WTC11 (cell line): Measurements from ENCODE around the gene RHOBTB3. TPM values are rescaled to one million over a fixed set of nuclear protein-coding genes. Genes with fewer than 3 reads are reported as not detected.

ENCODE experiments used
- ATAC-seq: fragments of 200-7000 bp; cut with Tn5 transposase; 2 replicates; pipeline ENCODE4 v1.10.0; 2021; ENCODE audit warnings: mild to moderate bottlenecking, moderate library complexity
- CTCF ChIA-PET: fragments of 300-600 bp; sonication (Branson Sonifier 250); formaldehyde crosslinking; loops from one replicate; lab custom pipeline; 2021; ENCODE audit warnings: antibody characterized with exemption; lab: Charles Lee
- POLR2A ChIA-PET: fragments of 350-600 bp; sonication (Branson Sonifier 250); formaldehyde crosslinking; loops from one replicate; lab custom pipeline; 2021; ENCODE audit warnings: antibody characterized with exemption; lab: Charles Lee
- DNase-seq: peaks from one replicate; pipeline ENCODE4 v3.0.0; 2021; ENCODE audit warnings: low spot score
- H3K27ac Mint-ChIP-seq: 2 replicates; pipeline ENCODE4 v1.8.0; 2021; ENCODE audit warnings: mixed read lengths
- H3K27me3 Mint-ChIP-seq: 2 replicates; pipeline ENCODE4 v1.8.0; 2021; ENCODE audit warnings: low read depth, mild to moderate bottlenecking, moderate library complexity, mixed read lengths
- H3K36me3 Mint-ChIP-seq: 2 replicates; pipeline ENCODE4 v1.8.0; 2021; ENCODE audit warnings: mixed read lengths
- H3K4me1 Mint-ChIP-seq: 2 replicates; pipeline ENCODE4 v1.8.0; 2022; ENCODE audit warnings: mixed read lengths
- H3K4me3 Mint-ChIP-seq: 2 replicates; pipeline ENCODE4 v1.8.0; 2021; ENCODE audit warnings: mild to moderate bottlenecking, moderate library complexity, mixed read lengths
- H3K9me3 Mint-ChIP-seq: 2 replicates; pipeline ENCODE4 v1.8.0; 2021; ENCODE audit warnings: mixed read lengths
- AR ChIP-seq: fragments of 250-450 bp; sonication (Bioruptor Pico); IDR thresholded peaks from 2 replicates; pipeline ENCODE4 v1.9.0; 2021; ENCODE audit warnings: mild to moderate bottlenecking
- ATF1 ChIP-seq: sonication (generic); formaldehyde crosslinking; IDR thresholded peaks from 2 replicates; pipeline ENCODE4 v1.8.1; 2023; ENCODE audit warnings: mild to moderate bottlenecking, moderate library complexity, missing genetic modification reagents
- CBFB ChIP-seq: sonication (generic); formaldehyde crosslinking; IDR thresholded peaks from 2 replicates; pipeline ENCODE4 v1.8.1; 2022; ENCODE audit warnings: mild to moderate bottlenecking, low read depth, missing genetic modification reagents
- CREB1 ChIP-seq: sonication (generic); formaldehyde crosslinking; IDR thresholded peaks from 2 replicates; pipeline ENCODE4 v1.8.0; 2023; ENCODE audit warnings: mild to moderate bottlenecking, missing genetic modification reagents
- E2F4 ChIP-seq: sonication (generic); formaldehyde crosslinking; IDR thresholded peaks from 2 replicates; pipeline ENCODE4 v1.8.1; 2022; ENCODE audit warnings: low read depth, mild to moderate bottlenecking, moderate library complexity, missing genetic modification reagents, borderline replicate concordance
- EMX1 ChIP-seq: fragments of 250-450 bp; sonication (Bioruptor Pico); IDR thresholded peaks from 2 replicates; pipeline ENCODE4 v1.8.0; 2021; ENCODE audit warnings: mild to moderate bottlenecking
- GABPB1 ChIP-seq: sonication (generic); formaldehyde crosslinking; IDR thresholded peaks from 2 replicates; pipeline ENCODE4 v1.8.1; 2023; ENCODE audit warnings: mild to moderate bottlenecking, missing genetic modification reagents
- HMGA2 ChIP-seq: fragments of 250-450 bp; sonication (Bioruptor Pico); IDR thresholded peaks from 2 replicates; pipeline ENCODE4 v1.4.0; 2021; ENCODE audit warnings: mild to moderate bottlenecking, moderate library complexity
- JAZF1 ChIP-seq: fragments of 250-450 bp; sonication (Bioruptor Pico); IDR thresholded peaks from 2 replicates; pipeline ENCODE4 v1.9.0; 2021; ENCODE audit warnings: moderate library complexity, mild to moderate bottlenecking, inconsistent platforms
- JUN ChIP-seq: sonication (generic); formaldehyde crosslinking; IDR thresholded peaks from 2 replicates; pipeline ENCODE4 v1.8.0; 2023; ENCODE audit warnings: mild to moderate bottlenecking, missing genetic modification reagents
- NFYB ChIP-seq: sonication (generic); formaldehyde crosslinking; conservative IDR thresholded peaks from 2 replicates; pipeline ENCODE4 v1.8.0; 2022; ENCODE audit warnings: low read depth, missing genetic modification reagents
- NR2C2 ChIP-seq: sonication (generic); formaldehyde crosslinking; IDR thresholded peaks from 2 replicates; pipeline ENCODE4 v1.8.0; 2022; ENCODE audit warnings: mild to moderate bottlenecking, missing genetic modification reagents
- PREB ChIP-seq: sonication (generic); formaldehyde crosslinking; IDR thresholded peaks from 2 replicates; pipeline ENCODE4 v1.8.1; 2022; ENCODE audit warnings: mild to moderate bottlenecking, missing genetic modification reagents, moderate library complexity, borderline replicate concordance
- RORB ChIP-seq: fragments of 250-450 bp; sonication (Bioruptor Pico); IDR thresholded peaks from 2 replicates; pipeline ENCODE4 v1.9.0; 2021; ENCODE audit warnings: mild to moderate bottlenecking
- TP53 ChIP-seq: sonication (generic); formaldehyde crosslinking; IDR thresholded peaks from 2 replicates; pipeline ENCODE4 v1.8.1; 2023; ENCODE audit warnings: mild to moderate bottlenecking, missing genetic modification reagents
- ZBTB43 ChIP-seq: sonication (generic); formaldehyde crosslinking; IDR thresholded peaks from 2 replicates; pipeline ENCODE4 v1.8.1; 2023; ENCODE audit warnings: mild to moderate bottlenecking, missing genetic modification reagents
- ZNF263 ChIP-seq: sonication (generic); formaldehyde crosslinking; IDR thresholded peaks from 2 replicates; pipeline ENCODE4 v1.8.1; 2022; ENCODE audit warnings: low read depth, mild to moderate bottlenecking, moderate library complexity, missing genetic modification reagents
- ZNF317 ChIP-seq: sonication (generic); formaldehyde crosslinking; IDR thresholded peaks from 2 replicates; pipeline ENCODE4 v1.8.1; 2023; ENCODE audit warnings: low read depth, mild to moderate bottlenecking, moderate library complexity, missing genetic modification reagents, borderline replicate concordance
- ZSCAN18 ChIP-seq: fragments of 250-450 bp; sonication (Bioruptor Pico); IDR thresholded peaks from 2 replicates; pipeline ENCODE4 v2.1.2; 2022; ENCODE audit warnings: mild to moderate bottlenecking, moderate library complexity
- total RNA-seq: library from RNA; stranded (reverse); gene quantifications from 3 replicates; pipeline ENCODE4 v1.2.3, GENCODE V29; 2021
- TF ChIP-seq, protein P1 (sequence below): fragments of 200-600 bp; IDR thresholded peaks from 2 replicates; pipeline ENCODE4 v1.8.0; 2022; ENCODE audit warnings: antibody characterized with exemption

The RHOBTB3 gene
- total RNA-seq, 1 experiment from 2014 or later = 13.8 TPM

DNA sequence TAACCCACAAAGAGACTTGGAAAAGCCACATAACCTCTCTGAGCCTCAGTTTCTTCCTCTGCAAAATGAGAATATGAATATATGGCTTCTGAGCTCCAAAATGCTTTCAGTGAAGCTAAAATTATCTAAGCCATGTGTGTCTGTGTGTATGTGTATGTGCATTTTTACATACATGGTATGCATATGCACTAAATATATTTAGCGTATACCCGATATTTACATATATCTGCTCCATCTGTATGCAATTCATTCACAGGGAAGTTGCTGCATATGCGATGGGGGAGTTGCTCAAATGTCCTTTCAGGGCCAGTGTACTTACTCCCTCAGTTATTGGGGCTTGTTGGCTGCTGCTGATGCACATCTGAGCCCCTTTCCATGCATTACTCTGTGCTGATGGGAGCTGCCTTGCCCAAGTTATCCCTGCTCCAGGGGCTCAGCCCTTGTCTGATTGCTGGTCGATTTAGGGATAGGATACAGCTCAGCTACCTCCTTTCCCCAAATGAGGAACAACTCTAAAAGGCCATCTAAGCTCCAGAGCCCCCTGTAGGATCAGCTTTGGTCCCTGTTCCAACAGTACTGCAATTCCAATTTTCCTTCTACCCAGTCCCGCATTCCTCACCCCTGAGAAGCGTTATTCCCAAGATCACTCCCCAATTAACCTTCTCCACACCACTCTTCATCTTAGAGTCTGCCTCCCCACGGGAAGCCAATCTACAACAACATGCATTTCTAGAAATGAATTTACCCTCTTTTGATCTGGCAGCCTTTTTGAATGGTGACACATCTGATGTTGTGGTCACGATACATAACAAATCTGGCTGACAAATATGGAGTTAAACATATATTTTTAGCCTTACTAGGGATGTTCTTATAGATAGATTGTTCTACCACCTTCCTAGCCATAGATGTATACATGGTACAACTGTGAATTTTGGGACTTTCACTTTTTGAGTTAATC lies 15.9 kb downstream of the RHOBTB3 start (continued):
- TF ChIP-seq ZBTB43 = no peak
- no peak for TF ChIP-seq NR2C2
- TF ChIP-seq AR (CRISPR knock-in tag) = no peak
- no peak for TF ChIP-seq JUN (CRISPR knock-in tag)
- no peak for TF ChIP-seq NFYB (CRISPR knock-in tag)
- no peak for TF ChIP-seq EMX1 (CRISPR knock-in tag)
- TF ChIP-seq, all 79 proteins: peak for 0

DNA sequence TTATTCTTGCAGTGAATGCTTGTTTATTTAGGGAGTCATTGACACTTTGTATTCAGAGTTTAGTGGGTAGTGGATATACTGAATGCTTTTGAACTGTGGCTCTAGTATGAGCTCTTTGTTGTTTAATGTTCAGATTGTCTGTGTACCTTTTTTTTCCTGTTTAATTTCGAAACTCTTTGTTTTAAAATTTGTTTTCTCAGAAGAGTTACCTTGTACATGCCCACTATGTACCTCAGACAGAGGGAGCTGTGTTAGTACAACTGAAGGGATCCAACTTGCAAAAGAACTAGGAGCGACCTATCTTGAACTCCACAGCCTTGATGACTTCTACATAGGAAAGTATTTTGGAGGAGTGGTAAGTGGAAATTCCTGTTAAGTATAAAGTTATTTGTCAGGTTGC lies 17.0 kb downstream of the RHOBTB3 start:
- Mint-ChIP-seq H3K4me3 (no peak overlapping the region), H3K36me3 (peaks cover 7% of the 10 kb centered on the region; the same call in 1 of the 2 replicates), H3K9me3 (no peaks in the 10 kb centered on the region), H3K27ac (no peak overlapping the region), H3K27me3 (no peaks in the 10 kb centered on the region), H3K4me1 (no peaks in the 10 kb centered on the region)
- TF ChIP-seq ZNF317 (CRISPR knock-in tag) = no peak
- TF ChIP-seq ZSCAN18 (CRISPR knock-in tag) = no peak
- no peak for TF ChIP-seq PREB (CRISPR knock-in tag)
- no peak for TF ChIP-seq GABPB1 (CRISPR knock-in tag)
- TF ChIP-seq CREB1 = no peak
- no peak for ATAC-seq
- POLR2A ChIA-PET = no interaction called here
- DNase-seq = no peak
- CTCF ChIA-PET = interaction anchor here (1.0 kb wide), 1 partner anchor 101 kb away, joined by 3 read pairs; the partner anchor contains the start of gene RFESD

DNA sequence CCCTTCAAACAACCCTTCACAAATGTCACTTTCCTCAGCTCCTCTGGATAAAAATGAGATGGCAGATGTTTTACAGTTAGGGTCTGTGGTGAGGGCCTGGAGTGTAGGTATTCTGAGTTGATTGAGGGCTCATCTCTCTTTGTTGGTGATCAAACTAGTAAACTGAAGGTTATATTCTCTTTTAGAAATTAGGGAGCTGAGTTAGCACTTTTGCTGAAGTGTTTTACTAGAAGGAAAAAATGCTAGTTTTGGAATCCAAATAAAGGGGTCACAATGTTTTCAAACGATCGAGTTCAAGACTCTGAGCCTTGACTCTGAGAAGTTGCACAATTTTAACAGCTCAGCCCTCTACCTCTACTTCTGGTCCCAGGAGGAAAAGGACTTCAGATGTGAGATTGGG lies 23.4 kb downstream of the RHOBTB3 start:
- H3K27me3 Mint-ChIP-seq = no peaks in the 10 kb centered on the region
- no peak for TF ChIP-seq RORB (CRISPR knock-in tag)
- TF ChIP-seq E2F4 = no peak
- TF ChIP-seq ZNF263 (CRISPR knock-in tag) = no peak
- TF ChIP-seq JUN (CRISPR knock-in tag) = no peak
- no peak for TF ChIP-seq ATF1
- no peak for TF ChIP-seq TP53 (CRISPR knock-in tag)
- TF ChIP-seq JAZF1 (CRISPR knock-in tag) = no peak
- TF ChIP-seq, protein P1, sequence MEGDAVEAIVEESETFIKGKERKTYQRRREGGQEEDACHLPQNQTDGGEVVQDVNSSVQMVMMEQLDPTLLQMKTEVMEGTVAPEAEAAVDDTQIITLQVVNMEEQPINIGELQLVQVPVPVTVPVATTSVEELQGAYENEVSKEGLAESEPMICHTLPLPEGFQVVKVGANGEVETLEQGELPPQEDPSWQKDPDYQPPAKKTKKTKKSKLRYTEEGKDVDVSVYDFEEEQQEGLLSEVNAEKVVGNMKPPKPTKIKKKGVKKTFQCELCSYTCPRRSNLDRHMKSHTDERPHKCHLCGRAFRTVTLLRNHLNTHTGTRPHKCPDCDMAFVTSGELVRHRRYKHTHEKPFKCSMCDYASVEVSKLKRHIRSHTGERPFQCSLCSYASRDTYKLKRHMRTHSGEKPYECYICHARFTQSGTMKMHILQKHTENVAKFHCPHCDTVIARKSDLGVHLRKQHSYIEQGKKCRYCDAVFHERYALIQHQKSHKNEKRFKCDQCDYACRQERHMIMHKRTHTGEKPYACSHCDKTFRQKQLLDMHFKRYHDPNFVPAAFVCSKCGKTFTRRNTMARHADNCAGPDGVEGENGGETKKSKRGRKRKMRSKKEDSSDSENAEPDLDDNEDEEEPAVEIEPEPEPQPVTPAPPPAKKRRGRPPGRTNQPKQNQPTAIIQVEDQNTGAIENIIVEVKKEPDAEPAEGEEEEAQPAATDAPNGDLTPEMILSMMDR = no peak
- no peak for TF ChIP-seq CBFB (CRISPR knock-in tag)
- no peak for TF ChIP-seq HMGA2 (CRISPR knock-in tag)
- peaks cover 7% of the 10 kb centered on the region; the same call in 1 of the 2 replicates for H3K36me3 Mint-ChIP-seq
- H3K4me1 Mint-ChIP-seq = no peaks in the 10 kb centered on the region; the same call in 1 of the 2 replicates
- DNase-seq = no peak
- H3K9me3 Mint-ChIP-seq = no peaks in the 10 kb centered on the region
- ChIA-PET POLR2A (no interaction called here), CTCF (interaction anchor here (1.0 to 1.4 kb wide), 2 partner anchors 23 to 27 kb away, joined by 4 to 6 read pairs; partner anchors contain the start of gene RHOBTB3)
- no peak for ATAC-seq
- H3K4me3 Mint-ChIP-seq = no peak overlapping the region
- no peak overlapping the region for H3K27ac Mint-ChIP-seq
